Midbrain (tissue), 1 donor: ENCODE results near the gene STOML1.
"Not testable (repeated sequence)": the region's sequence is repeated elsewhere in the genome, so short reads cannot be mapped to it uniquely, and the experiment has no call there.

Experiments used
- DNase-seq: peaks from one replicate; lab custom pipeline; 2025; lab: John Stamatoyannopoulos, UW

STOML1 gene

DNA sequence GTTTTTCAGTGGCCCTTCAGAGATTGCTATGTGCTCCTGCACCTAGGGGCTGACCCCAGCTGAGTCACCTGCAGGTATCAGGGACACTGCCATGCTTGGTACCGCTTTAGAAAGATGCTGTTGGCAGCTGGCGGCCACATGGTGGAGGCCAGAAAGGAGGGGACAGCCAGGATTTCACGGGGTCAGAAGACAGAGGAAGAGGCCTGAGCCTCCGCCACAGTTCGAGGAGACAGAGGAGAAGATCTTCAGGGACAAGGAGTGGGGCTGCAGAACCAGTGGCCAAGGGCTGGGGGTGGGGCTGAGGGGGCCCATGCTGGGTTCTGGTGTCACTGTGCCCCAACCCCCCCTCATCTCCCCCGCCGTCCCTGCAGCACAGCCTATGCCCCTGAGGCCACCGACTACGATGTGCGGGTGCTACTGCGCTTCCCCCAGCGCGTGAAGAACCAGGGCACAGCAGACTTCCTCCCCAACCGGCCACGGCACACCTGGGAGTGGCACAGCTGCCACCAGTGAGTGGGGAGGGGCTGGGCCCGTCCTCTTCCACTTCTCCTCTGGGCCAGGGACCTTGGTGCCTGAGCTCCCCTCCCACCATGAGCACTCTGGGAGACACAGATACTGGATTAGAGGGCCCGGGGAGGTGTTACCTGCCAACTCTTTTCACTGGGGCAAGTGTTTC, 45.9 kb downstream of the STOML1 start:
- no peak for DNase-seq

- DNase-seq, result no peak
These were observed 47.0 kb downstream of the STOML1 start for GRCh38 chr15:73945130-73945508.

DNA sequence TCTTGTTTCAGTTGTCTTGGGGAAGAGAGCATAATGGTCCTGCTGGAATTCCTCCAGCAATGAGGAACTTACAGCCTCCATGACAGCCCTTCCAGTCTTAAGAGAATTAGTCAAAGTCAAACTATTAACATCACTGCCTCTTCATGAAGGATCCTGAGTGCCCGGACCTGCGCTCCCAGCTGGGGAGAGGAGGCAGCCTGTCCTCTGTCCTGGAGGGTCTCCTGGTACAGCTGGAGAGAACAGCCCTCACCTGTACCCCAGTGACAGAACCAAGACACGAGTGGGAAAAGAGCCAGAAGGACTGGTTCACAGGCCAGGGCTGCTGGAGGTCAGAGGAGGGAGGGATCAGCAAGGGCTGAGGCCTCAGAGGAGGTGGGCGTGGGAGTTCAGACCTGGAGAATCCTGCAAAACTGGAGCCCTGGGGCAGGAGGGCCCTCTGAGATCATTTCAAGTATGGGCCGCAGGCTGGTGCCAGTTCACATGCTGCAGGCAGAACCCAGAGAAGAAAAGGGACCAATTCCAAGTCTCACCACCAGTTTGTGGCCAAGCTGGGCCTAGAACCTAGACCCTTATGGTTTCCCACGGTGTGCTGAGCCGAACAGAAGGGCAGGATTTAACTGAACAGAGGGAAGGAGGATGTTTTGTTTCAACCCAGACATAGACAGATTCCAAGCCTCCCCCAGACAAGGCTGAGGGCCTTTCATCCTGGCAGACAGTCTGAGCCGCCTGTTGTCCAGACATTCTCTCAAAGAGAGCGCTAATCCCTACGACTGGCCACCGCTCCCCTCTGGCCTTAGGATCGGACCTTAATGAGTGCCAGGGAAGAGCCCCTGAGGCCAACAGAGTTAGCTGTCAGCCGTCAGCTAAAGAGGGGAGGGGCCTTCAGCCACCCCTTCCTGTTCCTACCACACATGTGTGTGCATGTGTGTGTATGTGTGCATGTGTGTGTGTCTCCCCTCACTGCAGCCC, 47.6 kb downstream of the STOML1 start:
- no peak for DNase-seq

DNA sequence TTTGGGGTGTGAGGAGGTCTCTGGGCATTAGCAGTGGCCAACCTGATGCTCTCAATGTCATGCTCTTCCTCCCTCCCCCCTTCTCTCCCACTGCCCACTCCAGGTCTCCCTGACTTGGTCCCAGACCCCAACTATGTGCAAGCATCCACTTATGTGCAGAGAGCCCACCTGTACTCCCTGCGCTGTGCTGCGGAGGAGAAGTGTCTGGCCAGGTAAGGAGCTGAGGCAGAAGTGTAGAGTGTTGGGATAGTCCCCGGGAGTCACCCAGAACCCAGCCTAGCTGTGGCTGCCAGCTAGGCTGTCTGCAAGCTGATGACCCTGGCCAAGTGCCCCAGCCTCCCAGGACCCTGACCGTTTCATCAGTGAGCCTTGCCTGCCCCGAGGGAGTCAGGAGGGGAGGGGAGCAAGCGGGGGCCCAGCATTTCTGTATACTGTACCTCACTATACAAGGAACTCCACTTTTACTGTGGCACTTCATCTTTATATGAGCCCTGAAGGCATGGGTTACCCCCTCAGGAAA, 49.3 kb downstream of the STOML1 start:
- no peak for DNase-seq

GRCh38 chr15:73941871-73942635, 50.0 kb downstream of the STOML1 start:
- DNase-seq, result no peak

DNA sequence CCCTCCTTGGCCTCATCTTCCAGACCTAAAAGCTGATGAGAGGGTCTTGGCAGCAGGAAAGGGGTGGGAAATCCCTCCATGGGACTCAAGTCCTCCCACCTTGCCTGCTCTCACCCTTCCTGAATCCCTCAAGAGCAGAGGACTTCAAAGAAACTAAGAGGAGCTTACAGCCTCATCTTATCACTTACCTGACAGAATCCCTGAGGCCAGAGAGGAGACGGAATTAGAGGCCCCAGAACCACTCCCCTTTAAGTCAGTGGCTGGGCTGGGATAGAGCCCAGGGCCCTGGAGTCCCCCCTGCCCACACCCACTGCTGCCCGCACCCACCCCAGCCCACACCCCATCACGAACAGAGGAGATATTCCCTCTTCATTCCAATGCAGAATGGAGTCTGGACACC, 50.6 kb downstream of the STOML1 start:
- no peak for DNase-seq

DNA sequence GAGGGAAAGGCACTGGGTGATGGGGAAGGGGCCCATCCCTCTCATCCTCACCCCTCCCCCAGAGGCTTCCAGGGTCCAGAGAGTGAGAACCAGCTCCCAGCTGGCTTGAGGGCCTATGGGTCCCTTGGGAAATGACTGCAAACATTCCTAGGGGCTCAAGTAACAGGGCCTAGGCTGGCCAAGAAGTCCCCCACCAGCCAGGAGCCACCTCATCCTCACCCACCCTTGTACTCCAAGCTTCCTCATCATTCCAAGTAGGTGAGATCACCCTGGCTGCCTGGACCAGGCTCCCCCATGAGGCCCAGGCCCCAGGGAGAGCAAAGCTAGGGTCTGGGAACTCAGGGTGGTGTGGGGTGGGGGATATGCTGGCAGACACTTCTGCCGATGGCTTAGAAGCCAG, 51.1 kb downstream of the STOML1 start:
- DNase-seq, result no peak

DNA sequence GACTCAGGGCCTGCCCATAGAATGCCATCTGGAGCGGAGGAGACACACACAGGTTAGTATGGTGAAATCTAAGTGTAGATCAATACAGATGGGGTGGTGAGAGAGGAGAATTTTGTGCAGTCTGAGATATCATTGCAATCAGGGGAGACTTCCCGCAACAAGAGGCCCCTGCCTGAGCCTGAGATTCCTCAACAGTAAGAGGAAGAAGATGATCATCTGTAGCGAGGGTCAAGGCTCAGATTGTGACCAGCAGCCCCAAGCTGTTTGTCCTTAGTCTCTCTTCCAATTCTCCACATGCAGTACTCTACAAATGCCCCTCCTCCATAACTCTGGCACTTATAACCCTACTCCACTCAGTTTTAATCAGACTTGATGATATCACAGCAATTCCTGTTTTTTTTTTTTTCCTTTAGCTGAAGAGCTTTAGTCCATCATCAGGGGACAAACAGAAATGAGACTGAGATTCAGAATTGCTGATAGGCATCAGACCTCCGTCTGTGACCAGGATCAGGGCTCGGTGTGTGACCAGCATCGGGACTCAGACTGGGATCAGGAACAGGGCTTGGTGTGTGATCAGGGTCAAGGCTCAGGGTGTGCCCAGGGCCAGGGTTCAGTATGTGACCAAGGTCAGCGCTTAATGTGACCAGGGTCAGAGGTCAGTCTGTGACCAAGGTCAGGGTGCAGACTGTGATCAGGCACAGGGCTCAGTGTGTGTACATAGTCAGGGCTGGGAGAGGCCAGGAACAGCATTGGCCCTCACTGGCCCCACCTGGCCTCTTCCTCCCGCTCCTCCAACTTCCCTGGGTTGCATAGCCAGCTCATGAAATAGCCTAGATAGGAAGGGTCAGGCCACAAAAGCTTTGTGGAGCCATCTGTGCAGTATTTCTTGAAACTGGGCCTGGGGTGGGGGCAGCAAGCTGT, 51.8 kb downstream of the STOML1 start:
- DNase-seq, result no peak

GRCh38 chr15:73939138-73939537, 53.0 kb downstream of the STOML1 start:
- DNase-seq, result peak; percentile 14

DNA sequence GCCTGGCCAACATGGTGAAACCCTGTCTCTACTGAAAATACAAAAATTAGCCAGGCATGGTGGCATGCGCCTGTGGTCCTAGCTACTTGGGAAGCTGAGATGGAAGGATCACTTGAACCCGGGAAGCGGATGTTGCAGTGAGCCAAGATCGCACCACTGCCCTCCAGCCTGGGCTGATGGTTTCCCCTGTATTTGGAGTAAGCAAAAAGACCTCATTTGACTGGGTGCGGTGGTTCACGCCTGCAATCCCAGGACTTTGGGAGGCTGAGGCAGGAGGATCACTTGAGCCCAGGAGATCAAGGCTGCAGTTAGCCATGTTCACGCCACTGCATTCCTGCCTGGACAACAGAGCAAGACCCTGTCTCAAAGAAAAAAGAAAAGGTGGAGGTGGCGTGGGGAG, 53.6 kb downstream of the STOML1 start:
- DNase-seq, result not testable (repeated sequence)

- no peak for DNase-seq
These were observed 54.4 kb downstream of the STOML1 start for GRCh38 chr15:73937726-73938125.

DNA sequence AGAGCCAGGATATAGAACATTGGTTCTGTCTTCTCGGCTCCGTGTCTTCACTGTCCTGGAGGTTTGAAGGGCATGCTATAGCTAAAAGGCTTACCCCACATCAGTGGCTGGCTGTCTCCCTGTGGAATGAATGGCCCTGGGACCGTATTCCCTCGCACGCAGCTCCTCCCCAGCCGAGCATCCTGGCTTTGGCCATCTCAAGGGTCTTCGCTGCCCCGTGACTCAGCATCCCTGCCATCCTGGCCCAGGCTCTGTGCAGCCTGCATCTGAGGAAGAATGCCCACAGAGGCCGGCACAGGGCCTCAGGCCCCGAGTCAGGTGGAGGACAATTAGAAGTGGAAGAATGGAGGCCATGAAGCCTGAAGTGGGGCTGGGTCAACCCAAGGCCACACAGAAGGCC, 54.8 kb downstream of the STOML1 start:
- no peak for DNase-seq

GRCh38 chr15:73936588-73937290, 55.4 kb downstream of the STOML1 start:
- DNase-seq, result no peak

- DNase-seq, result peak; percentile 12
These were observed 55.9 kb downstream of the STOML1 start for GRCh38 chr15:73936181-73936580.

DNA sequence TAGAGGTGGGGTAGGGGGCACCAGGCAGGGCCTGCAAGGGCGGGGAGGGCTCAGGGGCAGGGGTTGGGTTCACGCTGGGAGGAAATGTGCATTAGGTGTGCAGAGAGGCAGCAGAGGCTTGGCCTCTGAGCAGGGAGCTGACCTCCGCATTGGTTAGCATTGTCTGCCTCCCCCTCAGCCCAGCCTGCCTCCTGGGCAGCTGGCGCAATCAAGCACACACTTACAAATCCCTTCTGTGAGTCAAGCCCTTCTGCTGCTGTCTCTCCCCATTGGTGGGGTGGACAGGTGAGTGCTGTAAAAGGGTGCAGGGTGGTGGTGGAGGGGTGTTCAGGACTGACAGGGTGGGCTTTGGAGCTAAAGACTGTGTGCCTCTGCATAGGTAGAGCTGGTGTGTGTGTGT, 56.5 kb downstream of the STOML1 start:
- DNase-seq, result no peak

DNA sequence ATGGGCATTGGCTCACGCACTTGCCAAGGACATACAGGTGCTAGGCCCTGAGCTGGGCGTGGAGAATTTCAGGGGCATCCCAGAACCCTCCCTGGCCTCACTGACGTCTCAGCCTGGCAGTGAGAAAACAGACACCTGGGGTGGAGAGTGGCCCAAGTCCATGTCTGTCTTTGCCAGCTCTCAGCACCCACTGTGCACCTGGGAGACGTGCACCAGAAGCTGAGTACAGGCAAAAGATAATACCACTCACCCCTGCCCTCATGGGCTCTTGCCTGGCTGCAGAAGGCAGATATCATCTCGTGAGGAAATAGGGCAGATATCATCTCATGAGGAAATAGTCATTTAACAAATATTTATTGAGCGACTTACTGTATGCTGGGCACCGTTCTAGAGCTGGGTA, 57.8 kb downstream of the STOML1 start:
- no peak for DNase-seq

DNA sequence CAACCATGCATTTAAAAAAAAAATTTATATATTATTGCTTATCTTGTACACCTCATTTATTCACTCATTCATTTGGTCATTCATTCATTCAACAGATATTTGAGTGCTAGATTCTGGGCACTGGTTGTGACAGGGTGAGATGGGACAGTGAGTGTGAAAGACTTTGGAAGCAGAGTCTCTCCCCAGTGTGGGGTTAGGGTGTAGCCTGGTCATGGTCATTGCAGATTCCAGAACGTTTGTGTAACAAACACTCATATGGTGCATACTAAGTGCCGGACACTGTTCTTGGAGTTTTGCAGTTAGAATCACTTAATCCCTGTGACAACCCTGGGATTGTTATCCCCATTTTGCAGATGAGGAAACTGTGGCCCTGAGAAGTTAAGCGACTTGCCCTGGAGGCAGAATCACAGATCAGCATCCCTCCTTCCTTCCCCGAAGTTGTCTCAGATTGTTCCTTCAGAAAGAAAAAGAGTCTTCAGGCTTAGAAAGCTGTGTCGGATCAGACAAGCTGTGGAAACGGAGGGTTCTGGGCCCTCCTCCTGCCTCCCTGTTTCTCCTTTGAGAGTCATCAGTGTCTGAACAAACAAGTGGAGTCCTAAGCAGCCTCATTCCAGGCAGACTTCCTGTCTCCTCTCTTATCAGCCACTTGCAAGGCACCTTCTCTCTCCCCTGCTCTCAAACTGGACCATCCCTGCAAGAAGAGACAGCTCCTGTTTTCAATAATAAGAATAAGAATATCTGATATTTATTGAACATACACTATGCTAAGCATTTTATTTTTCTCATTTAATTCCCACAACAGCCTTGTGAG, 59.5 kb downstream of the STOML1 start:
- DNase-seq, result no peak

GRCh38 chr15:73931441-73931840, 60.7 kb downstream of the STOML1 start:
- no peak for DNase-seq

DNA sequence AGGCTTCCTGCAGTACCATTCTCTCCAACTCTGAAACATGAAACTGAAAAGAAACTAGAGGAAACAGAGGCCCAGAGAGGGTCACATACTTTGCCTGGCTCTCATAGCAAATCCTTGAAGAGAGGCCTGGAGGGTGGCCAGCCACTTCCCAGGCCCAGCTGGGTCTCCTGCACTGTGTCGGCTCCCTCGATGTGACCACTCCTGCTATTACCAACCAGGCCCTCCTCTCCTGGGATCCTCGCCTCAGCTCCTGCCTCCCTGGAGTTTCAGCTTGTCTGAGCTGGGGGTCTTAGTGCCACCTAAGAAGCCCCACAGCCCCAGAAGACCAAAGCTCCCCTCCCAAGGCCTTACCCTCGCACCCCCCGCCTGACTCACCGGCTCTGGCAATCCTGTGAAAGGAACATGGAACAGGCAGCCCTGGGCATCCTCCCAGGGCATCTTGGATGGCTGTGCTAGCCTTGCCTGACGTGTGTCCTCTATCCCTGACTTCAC, 61.3 kb downstream of the STOML1 start:
- no peak for DNase-seq

DNA sequence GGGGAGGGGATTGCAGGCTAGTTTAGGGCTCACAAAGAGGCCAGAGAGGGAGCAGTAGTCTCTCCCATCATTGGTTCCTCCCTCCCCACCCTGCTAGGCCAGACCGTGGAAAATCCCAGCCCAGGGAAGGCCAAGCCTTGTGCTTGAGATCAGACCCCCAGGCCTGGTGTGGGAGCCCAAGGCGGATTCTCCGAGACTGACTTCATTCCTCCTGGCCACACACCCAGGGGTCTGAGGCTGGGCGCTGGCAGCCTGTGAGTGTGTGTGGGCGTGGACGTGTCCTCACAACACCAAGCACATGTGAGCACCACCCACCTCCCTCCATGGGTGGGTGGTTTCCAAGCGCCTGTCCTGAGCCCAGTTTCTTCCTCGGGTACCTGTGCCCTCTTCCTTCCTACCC, 61.7 kb downstream of the STOML1 start:
- no peak for DNase-seq
